GM23248 (cell line): ENCODE results near the gene ZMAT5. TPM values are rescaled to one million over a fixed set of nuclear protein-coding genes. Genes with fewer than 3 reads are reported as not detected.

Experiments
- DNase-seq: peaks from one replicate; pipeline ENCODE4 v3.0.0-alpha.2; 2015
- H2AFZ ChIP-seq: fragments of 200-600 bp; sonication (generic); 2 replicates; pipeline ENCODE4 v1.6.1; 2016; ENCODE audit warnings: antibody characterized with exemption
- H3F3A ChIP-seq: fragments of 200-600 bp; sonication (generic); 2 replicates; pipeline ENCODE4 v1.6.1; 2016; ENCODE audit warnings: mild to moderate bottlenecking, antibody characterized with exemption, mixed run types; ENCODE audit not compliant: insufficient read depth
- H3K27ac ChIP-seq: fragments of 200-600 bp; sonication (generic); 2 replicates; pipeline ENCODE4 v1.5.1; 2016; ENCODE audit warnings: mild to moderate bottlenecking
- H3K27me3 ChIP-seq: fragments of 200-600 bp; sonication (generic); replicated peaks from 2 replicates; pipeline ENCODE4 v1.6.1; 2016; ENCODE audit warnings: mild to moderate bottlenecking; ENCODE audit not compliant: insufficient read depth
- H3K36me3 ChIP-seq: fragments of 200-600 bp; sonication (generic); 2 replicates; pipeline ENCODE4 v1.6.1; 2016; ENCODE audit warnings: low read depth, mild to moderate bottlenecking
- H3K4me1 ChIP-seq: fragments of 200-600 bp; sonication (generic); 2 replicates; pipeline ENCODE4 v1.6.1; 2016; ENCODE audit warnings: mild to moderate bottlenecking; ENCODE audit not compliant: insufficient read depth
- H3K4me2 ChIP-seq: fragments of 200-600 bp; sonication (generic); one replicate; pipeline ENCODE4 v1.6.1; 2016; ENCODE audit warnings: mild to moderate bottlenecking; ENCODE audit not compliant: unreplicated experiment
- H3K4me3 ChIP-seq: fragments of 200-600 bp; sonication (generic); 2 replicates; pipeline ENCODE4 v1.5.1; 2016; ENCODE audit warnings: mild to moderate bottlenecking
- H3K79me2 ChIP-seq: fragments of 200-600 bp; sonication (generic); 2 replicates; pipeline ENCODE4 v1.6.1; 2016; ENCODE audit warnings: mild to moderate bottlenecking; ENCODE audit not compliant: insufficient read depth
- H3K9ac ChIP-seq: fragments of 200-600 bp; sonication (generic); 2 replicates; pipeline ENCODE4 v1.6.1; 2016; ENCODE audit warnings: mild to moderate bottlenecking
- H3K9me2 ChIP-seq: fragments of 200-600 bp; sonication (generic); 2 replicates; pipeline ENCODE4 v1.6.1; 2016; ENCODE audit warnings: mixed run types, mild to moderate bottlenecking, moderate library complexity; ENCODE audit not compliant: insufficient read depth
- H3K9me3 ChIP-seq: fragments of 200-600 bp; sonication (generic); one replicate; pipeline ENCODE4 v1.6.1; 2017; ENCODE audit warnings: low read depth
- H4K20me1 ChIP-seq: fragments of 200-600 bp; sonication (generic); 2 replicates; pipeline ENCODE4 v1.6.0; 2016; ENCODE audit not compliant: insufficient read depth
- EZH2 ChIP-seq: fragments of 200-600 bp; sonication (generic); IDR thresholded peaks from 2 replicates; pipeline ENCODE4 v1.6.1; 2018; ENCODE audit warnings: antibody characterized with exemption, mild to moderate bottlenecking; ENCODE audit not compliant: insufficient read depth, poor library complexity, severe bottlenecking
- EZH2phosphoT487 ChIP-seq: fragments of 200-600 bp; sonication (generic); IDR thresholded peaks from 2 replicates; pipeline ENCODE4 v1.6.1; 2018; ENCODE audit warnings: antibody characterized with exemption, moderate library complexity, mild to moderate bottlenecking, low read depth; ENCODE audit not compliant: insufficient read depth
- WGBS, 2 experiments: methylation state at CpG; one replicate each; pipeline ENCODE4 v1.1.6; 2015 to 2017; ENCODE audit warnings: low lambda C conversion rate in 2 of 2, low coverage in 1 of 2; ENCODE audit errors: missing lambda C conversion rate in 2 of 2; 5-methylcytosine and 5-hydroxymethylcytosine counted together
- in situ Hi-C: fragments of 300-500 bp; cut with MboI; formaldehyde crosslinking; loops from 2 replicates; pipeline ENCODE4 v1.15.0; 2020
- polyA plus RNA-seq: library from polyadenylated mRNA; unstranded; fragments of >200 nt; fragmentation: Nextera tagmentation; extraction: Ambion mirVana; gene quantifications from 2 replicates; pipeline ENCODE4 v1.2.1, GENCODE V29; 2016
- total RNA-seq: library from RNA; depleted of rRNA; stranded (reverse); fragments of >200 nt; shearing (Covaris generic); gene quantifications from 2 replicates; pipeline ENCODE4 v1.2.3, GENCODE V29; 2014

The ZMAT5 gene
- total and polyA plus RNA-seq, 2 experiments from 2014 or later: 11.3 to 35.8 TPM

- Histone ChIP-seq H3K9me2 (no peaks in the 10 kb centered on the region), H3K4me2 (no peak overlapping the region), H3K9me3 (no peaks in the 10 kb centered on the region), H2AFZ (no peak overlapping the region), H3K79me2 (no peaks in the 10 kb centered on the region), H3F3A (0 out of 2 replicates have a peak, but pooled peaks cover 8% of the 10 kb centered on the region), H3K27me3 (no peaks in the 10 kb centered on the region), H3K9ac (no peak overlapping the region), H3K36me3 (peaks cover 38% of the 10 kb centered on the region; the same call in 1 of the 2 replicates), H4K20me1 (no peaks in the 10 kb centered on the region), H3K27ac (no peak overlapping the region), H3K4me1 (peaks cover 6% of the 10 kb centered on the region; the same call in 1 of the 2 replicates), H3K4me3 (no peak overlapping the region)
- in situ Hi-C loops: no loop called here
- DNase-seq: no peak
- TF ChIP-seq EZH2 (no peak), EZH2phosphoT487 (no peak)
- 98% methylated on average over 5 of the region's 5 CpGs for WGBS, 2 experiments
Measured at GRCh38 chr22:29814003-29814402, 47.2 kb upstream of the ZMAT5 start.

- Histone ChIP-seq H3F3A (0 out of 2 replicates have a peak, but pooled peaks cover 8% of the 10 kb centered on the region), H3K9me2 (no peaks in the 10 kb centered on the region), H4K20me1 (no peaks in the 10 kb centered on the region), H3K36me3 (peaks cover 38% of the 10 kb centered on the region; the same call in 1 of the 2 replicates), H3K4me2 (no peak overlapping the region), H3K4me3 (no peak overlapping the region), H3K9me3 (no peaks in the 10 kb centered on the region), H2AFZ (no peak overlapping the region), H3K27me3 (no peaks in the 10 kb centered on the region), H3K27ac (no peak overlapping the region), H3K79me2 (no peaks in the 10 kb centered on the region), H3K4me1 (peaks cover 6% of the 10 kb centered on the region; the same call in 1 of the 2 replicates), H3K9ac (no peak overlapping the region)
- in situ Hi-C loops: no loop called here
- no peak for DNase-seq
- WGBS, 2 experiments: 87 to 90% methylated on average over 3 of the region's 3 CpGs
- no peak for TF ChIP-seq EZH2
- no peak for TF ChIP-seq EZH2phosphoT487
Measured at GRCh38 chr22:29813563-29813962, 46.8 kb upstream of the ZMAT5 start.

GRCh38 chr22:29813126-29813525, 46.3 kb upstream of the ZMAT5 start:
- H3K36me3 ChIP-seq: peaks cover 38% of the 10 kb centered on the region; the same call in 1 of the 2 replicates
- H3K27ac ChIP-seq: no peak overlapping the region
- H3K4me1 ChIP-seq: peaks cover 6% of the 10 kb centered on the region; the same call in 1 of the 2 replicates
- H3K4me3 ChIP-seq: no peak overlapping the region
- no peaks in the 10 kb centered on the region for H3K79me2 ChIP-seq
- H3K9me3 ChIP-seq: no peaks in the 10 kb centered on the region
- DNase-seq: no peak
- H3F3A ChIP-seq: 0 out of 2 replicates have a peak, but pooled peaks cover 8% of the 10 kb centered on the region
- in situ Hi-C loops: no loop called here
- no peaks in the 10 kb centered on the region for H3K9me2 ChIP-seq
- no peak overlapping the region for H3K4me2 ChIP-seq
- no peaks in the 10 kb centered on the region for H3K27me3 ChIP-seq
- H3K9ac ChIP-seq: no peak overlapping the region
- no peaks in the 10 kb centered on the region for H4K20me1 ChIP-seq
- TF ChIP-seq EZH2: no peak
- no peak for TF ChIP-seq EZH2phosphoT487
- 86 to 87% methylated on average over 8 of the region's 8 CpGs for WGBS, 2 experiments
- H2AFZ ChIP-seq: no peak overlapping the region

- Histone ChIP-seq H4K20me1 (no peaks in the 10 kb centered on the region), H2AFZ (no peak overlapping the region), H3K9me3 (no peaks in the 10 kb centered on the region), H3K4me2 (no peak overlapping the region), H3K9ac (no peak overlapping the region), H3K4me3 (no peak overlapping the region), H3K27me3 (no peaks in the 10 kb centered on the region), H3K4me1 (peaks cover 4% of the 10 kb centered on the region; the same call in 1 of the 2 replicates), H3K36me3 (peaks cover 43% of the 10 kb centered on the region; the same call in 1 of the 2 replicates), H3K79me2 (no peaks in the 10 kb centered on the region), H3K27ac (no peak overlapping the region), H3F3A (no peaks in the 10 kb centered on the region), H3K9me2 (no peaks in the 10 kb centered on the region)
- 65 to 70% methylated on average over 2 of the region's 2 CpGs for WGBS, 2 experiments
- in situ Hi-C loops: no loop called here
- TF ChIP-seq EZH2 (no peak), EZH2phosphoT487 (no peak)
- no peak for DNase-seq
Measured at GRCh38 chr22:29811377-29811776, 44.6 kb upstream of the ZMAT5 start.

GRCh38 chr22:29810216-29810615, 43.4 kb upstream of the ZMAT5 start:
- no peak for DNase-seq
- Histone ChIP-seq H2AFZ (no peak overlapping the region), H3K27ac (no peak overlapping the region), H3K9me2 (no peaks in the 10 kb centered on the region), H4K20me1 (no peaks in the 10 kb centered on the region), H3K9ac (no peak overlapping the region), H3K4me1 (no peaks in the 10 kb centered on the region), H3K4me3 (no peak overlapping the region), H3K9me3 (no peaks in the 10 kb centered on the region), H3F3A (no peaks in the 10 kb centered on the region), H3K79me2 (no peaks in the 10 kb centered on the region), H3K27me3 (no peaks in the 10 kb centered on the region), H3K36me3 (peaks cover 38% of the 10 kb centered on the region; the same call in 1 of the 2 replicates), H3K4me2 (no peak overlapping the region)
- TF ChIP-seq EZH2: no peak
- no peak for TF ChIP-seq EZH2phosphoT487
- in situ Hi-C loops: no loop called here
- WGBS, 2 experiments: 91 to 96% methylated on average over 2 of the region's 2 CpGs
